NCI-H69 (cell line): ENCODE measurements around the gene DDIAS.
"Not testable (repeated sequence)": the region's sequence is repeated elsewhere in the genome, so short reads cannot be mapped to it uniquely, and the experiment has no call there.

Experiments used
- DNase-seq: peaks from one replicate; lab custom pipeline; 2025; lab: John Stamatoyannopoulos, UW

Gene DDIAS

GRCh38 chr11:82901165-82901921 lies at the start of gene DDIAS:
Gene DDIAS (plus strand): TSS chr11:82901736. CDS start chr11:82914739, 13,003 bp downstream.
- DNase-seq = peak; percentile 100

- no peak for DNase-seq
Observed at GRCh38 chr11:82854242-82854641, 47.3 kb upstream of the DDIAS start.

GRCh38 chr11:82854916-82855315 lies 46.6 kb upstream of the DDIAS start:
- not testable (repeated sequence) for DNase-seq

GRCh38 chr11:82855616-82856015 lies 45.9 kb upstream of the DDIAS start:
- no peak for DNase-seq

- no peak for DNase-seq
Observed at GRCh38 chr11:82857145-82857544, 44.4 kb upstream of the DDIAS start.

GRCh38 chr11:82858133-82858532 lies 43.4 kb upstream of the DDIAS start:
- no peak for DNase-seq

GRCh38 chr11:82858556-82859091 lies 42.9 kb upstream of the DDIAS start:
- peak; percentile 23 for DNase-seq

- DNase-seq = no peak
Observed at GRCh38 chr11:82859750-82860149, 41.8 kb upstream of the DDIAS start.

GRCh38 chr11:82862379-82862778 lies 39.2 kb upstream of the DDIAS start:
- DNase-seq = no peak

GRCh38 chr11:82863209-82863608 lies 38.3 kb upstream of the DDIAS start:
- no peak for DNase-seq

- DNase-seq = peak; percentile 69
Observed at GRCh38 chr11:82864268-82864667, 37.3 kb upstream of the DDIAS start.

- DNase-seq = no peak
Observed at GRCh38 chr11:82865841-82866240, 35.7 kb upstream of the DDIAS start.

- peak; percentile 93 for DNase-seq
Observed at GRCh38 chr11:82867495-82868082, 33.9 kb upstream of the DDIAS start.

GRCh38 chr11:82869657-82870056 lies 31.9 kb upstream of the DDIAS start:
- DNase-seq = no peak

- no peak for DNase-seq
Observed at GRCh38 chr11:82871646-82872045, 29.9 kb upstream of the DDIAS start.

GRCh38 chr11:82872377-82873150 lies 29.0 kb upstream of the DDIAS start:
- DNase-seq = no peak

GRCh38 chr11:82873919-82874333 lies 27.6 kb upstream of the DDIAS start:
- DNase-seq = no peak

- peak; percentile 34 for DNase-seq
Observed at GRCh38 chr11:82874646-82875523, 26.7 kb upstream of the DDIAS start.

- no peak for DNase-seq
Observed at GRCh38 chr11:82883853-82884252, 17.7 kb upstream of the DDIAS start.

- peak; percentile 32 for DNase-seq
Observed at GRCh38 chr11:82889133-82890001, 12.2 kb upstream of the DDIAS start.

- no peak for DNase-seq
Observed at GRCh38 chr11:82890002-82890341, 11.6 kb upstream of the DDIAS start.
